ENCODE measurements around the gene GZMA. TPM values are rescaled to one million over a fixed set of nuclear protein-coding genes. Genes with fewer than 3 reads are reported as not detected.

Gene GZMA
- total RNA-seq, 1 donor from 2014 or later, result not detected

- H3K4me1 Mint-ChIP-seq, result no peaks in the 10 kb centered on the region
- no peaks in the 10 kb centered on the region for H3K9me3 Mint-ChIP-seq
- TF ChIP-seq CTCF (IDR thresholded peaks at IDR 0.05), result no peak
- DNase-seq, result no peak
- ChIA-PET POLR2A (no interaction called here), CTCF (no interaction called here)
- no peak overlapping the region for H3K4me3 Mint-ChIP-seq
- no peaks in the 10 kb centered on the region for H3K36me3 Mint-ChIP-seq (ENCODE audit: low read depth)
- H3K27me3 Mint-ChIP-seq, result peaks cover 17% of the 10 kb centered on the region
- no peak for ATAC-seq (ENCODE audit: low read depth)
- no peak overlapping the region for H3K27ac Mint-ChIP-seq
- intact Hi-C loops (cut with micrococcal nuclease), result no loop called here
Measured at GRCh38 chr5:55136521-55136920, 34.1 kb downstream of the GZMA start.

- TF ChIP-seq CTCF (IDR thresholded peaks at IDR 0.05), result no peak
- Mint-ChIP-seq H3K9me3 (no peaks in the 10 kb centered on the region), H3K36me3 (ENCODE audit: low read depth) (no peaks in the 10 kb centered on the region), H3K27ac (no peak overlapping the region), H3K27me3 (peaks cover 13% of the 10 kb centered on the region), H3K4me3 (no peak overlapping the region), H3K4me1 (no peaks in the 10 kb centered on the region)
- ATAC-seq (ENCODE audit: low read depth) (no peak), DNase-seq (no peak)
- ChIA-PET POLR2A (no interaction called here), CTCF (no interaction called here)
- intact Hi-C loops (cut with micrococcal nuclease), result no loop called here
Measured at GRCh38 chr5:55140908-55141665, 38.6 kb downstream of the GZMA start.

DNA sequence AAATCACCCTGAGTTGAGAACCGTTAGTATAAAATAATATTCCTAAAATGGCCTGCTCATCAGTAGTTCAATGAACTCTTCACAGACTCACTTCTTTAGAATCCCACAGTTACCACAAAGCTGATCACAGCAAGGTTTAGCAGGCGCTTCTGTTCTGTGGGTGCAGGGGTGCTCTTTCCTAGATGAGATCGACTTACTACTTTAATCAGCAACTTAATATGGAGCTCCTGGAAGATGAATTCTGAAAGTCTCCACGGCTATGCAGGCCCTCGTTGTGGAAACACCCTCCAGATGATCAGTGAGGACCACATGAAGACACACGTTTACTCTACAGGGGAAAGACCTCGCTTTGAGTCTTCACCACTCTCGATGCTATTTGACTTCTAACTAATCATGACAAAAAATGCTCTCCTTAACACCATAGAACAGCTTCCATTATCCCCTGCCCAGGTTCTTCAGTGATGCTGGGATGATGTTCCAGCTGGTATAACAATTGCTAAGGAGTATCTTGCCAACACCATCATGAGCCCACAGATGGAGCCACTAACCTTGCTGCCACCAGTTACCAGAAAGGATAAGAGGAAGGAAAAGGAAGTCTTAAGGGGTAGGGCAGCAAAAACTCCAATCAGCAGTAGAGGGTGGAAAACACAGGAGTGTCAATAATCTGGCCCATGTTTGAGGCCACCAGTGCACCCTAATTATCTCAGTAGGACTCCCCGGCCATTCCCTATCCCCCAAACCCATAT lies 39.7 kb downstream of the GZMA start:
- Mint-ChIP-seq H3K27ac (no peak overlapping the region), H3K36me3 (ENCODE audit: low read depth) (no peaks in the 10 kb centered on the region), H3K27me3 (peaks cover 14% of the 10 kb centered on the region), H3K4me1 (no peaks in the 10 kb centered on the region), H3K9me3 (no peaks in the 10 kb centered on the region), H3K4me3 (no peak overlapping the region)
- DNase-seq, result no peak
- no peak for TF ChIP-seq CTCF (IDR thresholded peaks at IDR 0.05)
- ChIA-PET POLR2A (no interaction called here), CTCF (no interaction called here)
- intact Hi-C loops (cut with micrococcal nuclease), result no loop called here
- no peak for ATAC-seq (ENCODE audit: low read depth)

DNA sequence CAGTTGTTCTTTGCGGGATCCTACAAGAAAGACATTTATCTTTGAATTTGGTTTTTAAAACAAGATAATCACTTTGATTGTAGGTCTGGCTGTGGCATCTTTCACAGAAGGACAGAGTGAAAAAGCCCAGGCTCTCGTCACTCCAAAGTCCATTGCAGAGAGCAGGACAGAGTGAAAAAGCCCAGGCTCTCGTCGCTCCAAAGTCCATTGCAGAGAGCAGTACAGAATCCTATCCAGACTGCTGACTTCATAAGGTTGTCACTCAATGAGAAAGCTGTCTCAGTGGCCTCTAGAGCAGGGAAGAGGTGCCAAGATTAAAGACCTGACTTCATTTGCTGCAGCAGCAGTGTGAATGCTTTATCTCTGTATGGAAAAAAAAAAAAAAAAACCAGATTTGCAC lies 41.2 kb downstream of the GZMA start:
- DNase-seq (no peak), ATAC-seq (ENCODE audit: low read depth) (no peak)
- H3K4me3 Mint-ChIP-seq, result no peak overlapping the region
- ChIA-PET CTCF (no interaction called here), POLR2A (no interaction called here)
- TF ChIP-seq CTCF (IDR thresholded peaks at IDR 0.05), result no peak
- no peaks in the 10 kb centered on the region for H3K9me3 Mint-ChIP-seq
- intact Hi-C loops (cut with micrococcal nuclease), result no loop called here
- H3K4me1 Mint-ChIP-seq, result no peaks in the 10 kb centered on the region
- H3K27ac Mint-ChIP-seq, result no peak overlapping the region
- H3K36me3 Mint-ChIP-seq (ENCODE audit: low read depth), result no peaks in the 10 kb centered on the region
- peaks cover 9% of the 10 kb centered on the region for H3K27me3 Mint-ChIP-seq

- POLR2A ChIA-PET, result interaction anchor here (0.7 kb wide), 1 partner anchor 10 kb away, joined by 3 read pairs; no protein-coding TSS in a partner anchor
- Mint-ChIP-seq H3K4me1 (no peaks in the 10 kb centered on the region), H3K36me3 (ENCODE audit: low read depth) (no peaks in the 10 kb centered on the region), H3K27me3 (peaks cover 10% of the 10 kb centered on the region), H3K4me3 (no peak overlapping the region), H3K27ac (no peak overlapping the region), H3K9me3 (no peaks in the 10 kb centered on the region)
- intact Hi-C loops (cut with micrococcal nuclease), result loop anchor here (1.0 kb wide), 5 partner anchors 202 to 903 kb away; partner anchors contain the start of gene SNX18
- DNase-seq (no peak), ATAC-seq (ENCODE audit: low read depth) (no peak)
- no peak for TF ChIP-seq CTCF (IDR thresholded peaks at IDR 0.05)
- CTCF ChIA-PET, result interaction anchor here (1.1 to 1.7 kb wide), 3 partner anchors 201 to 279 kb away, joined by 4 to 8 read pairs (median 7); no protein-coding TSS in a partner anchor
Measured at GRCh38 chr5:55146080-55146479, 43.6 kb downstream of the GZMA start.
